GM19351 (cell line): ENCODE measurements around the gene POP5.
"Not testable (repeated sequence)": the region's sequence is repeated elsewhere in the genome, so short reads cannot be mapped to it uniquely, and the experiment has no call there.

ENCODE experiments used
- ATAC-seq: cut with Tn5 transposase; IDR thresholded peaks from one replicate; pipeline ENCODE4 v1.9.1; 2021; ENCODE audit warnings: mild to moderate bottlenecking, moderate library complexity; ENCODE audit not compliant: unreplicated experiment

POP5 gene

GRCh38 chr12:120538281-120539156 lies 42.7 kb downstream of the POP5 start:
- ATAC-seq: no peak

GRCh38 chr12:120537856-120538220 lies 43.4 kb downstream of the POP5 start:
- ATAC-seq: no peak

- no peak for ATAC-seq
Measured at GRCh38 chr12:120536064-120536791, 45.0 kb downstream of the POP5 start.

- peak; percentile 23 for ATAC-seq
Measured at GRCh38 chr12:120534703-120535655, 46.2 kb downstream of the POP5 start.

DNA sequence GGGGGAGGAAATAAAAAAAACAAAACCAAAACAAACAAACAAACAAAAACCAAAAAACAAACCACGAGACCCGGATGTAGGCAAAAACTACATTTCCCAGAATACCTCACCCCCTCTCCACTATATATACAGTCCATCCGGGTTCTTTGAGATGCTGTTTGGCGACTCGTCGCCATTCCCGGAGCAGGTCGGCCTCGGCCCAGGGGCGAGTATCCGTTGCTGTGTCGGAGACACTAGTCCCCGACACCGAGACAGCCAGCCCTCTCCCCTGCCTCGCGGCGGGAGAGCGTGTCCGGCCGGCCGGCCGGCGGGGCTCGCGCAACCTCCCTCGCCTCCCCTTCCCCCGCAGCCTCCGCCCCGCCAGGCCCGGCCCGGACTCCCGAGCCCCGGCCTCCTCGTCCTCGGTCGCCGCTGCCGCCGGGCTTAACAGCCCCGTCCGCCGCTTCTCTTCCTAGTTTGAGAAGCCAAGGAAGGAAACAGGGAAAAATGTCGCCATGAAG lies 46.9 kb downstream of the POP5 start, which contains the start of gene RNF10:
Gene RNF10 (plus strand): TSS at position 154 of the 500 bp plus-strand sequence. CDS start 456 bp downstream, outside the sequence.
- ATAC-seq: peak; percentile 49

GRCh38 chr12:120532701-120533238 lies 48.4 kb downstream of the POP5 start:
- peak; percentile 30 for ATAC-seq

GRCh38 chr12:120530418-120530761 lies 50.8 kb downstream of the POP5 start:
- not testable (repeated sequence) for ATAC-seq

DNA sequence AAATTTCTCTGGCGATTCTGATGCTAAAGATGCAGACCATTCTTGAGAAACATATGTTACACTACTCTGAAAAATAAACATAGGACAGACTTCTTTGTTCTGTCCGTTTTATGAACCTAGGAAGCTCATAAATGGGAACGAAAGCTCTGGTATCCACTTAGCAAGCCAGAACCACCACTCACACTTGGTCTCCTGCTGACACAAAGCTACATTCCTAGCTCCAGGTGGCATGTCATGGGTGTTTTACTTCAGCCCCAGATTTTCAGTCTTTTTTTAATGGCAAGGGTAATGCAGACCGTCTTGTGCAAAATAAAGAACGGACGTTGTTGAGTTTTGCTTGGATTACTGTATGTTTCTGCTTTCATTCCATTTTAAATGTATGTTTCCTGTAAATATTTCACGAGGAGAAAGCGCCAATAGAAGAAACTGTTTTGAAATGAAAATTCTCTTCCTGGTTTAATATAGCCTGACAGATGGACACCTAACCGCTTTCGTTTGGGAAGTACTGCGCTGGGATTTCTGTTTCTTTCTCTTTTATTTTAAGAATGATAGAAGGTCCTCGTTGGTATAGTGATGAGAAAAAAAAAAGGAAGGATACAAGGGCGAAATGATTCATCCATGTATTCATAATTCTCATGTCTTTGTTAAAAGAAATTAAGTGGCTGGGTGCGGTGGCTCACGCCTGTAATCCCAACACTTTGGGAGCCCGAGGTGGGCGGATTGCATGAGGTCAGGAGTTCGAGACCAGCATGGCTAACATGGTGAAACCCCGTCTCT lies 51.4 kb downstream of the POP5 start:
- no peak for ATAC-seq

GRCh38 chr12:120528861-120529525 lies 52.2 kb downstream of the POP5 start, which contains the start of gene COQ5:
Gene COQ5 (minus strand): TSS chr12:120529158. CDS start chr12:120529141, 17 bp downstream.
- ATAC-seq: peak; percentile 67
